ENCODE results near the gene ANKRD29.

Gene ANKRD29

DNA sequence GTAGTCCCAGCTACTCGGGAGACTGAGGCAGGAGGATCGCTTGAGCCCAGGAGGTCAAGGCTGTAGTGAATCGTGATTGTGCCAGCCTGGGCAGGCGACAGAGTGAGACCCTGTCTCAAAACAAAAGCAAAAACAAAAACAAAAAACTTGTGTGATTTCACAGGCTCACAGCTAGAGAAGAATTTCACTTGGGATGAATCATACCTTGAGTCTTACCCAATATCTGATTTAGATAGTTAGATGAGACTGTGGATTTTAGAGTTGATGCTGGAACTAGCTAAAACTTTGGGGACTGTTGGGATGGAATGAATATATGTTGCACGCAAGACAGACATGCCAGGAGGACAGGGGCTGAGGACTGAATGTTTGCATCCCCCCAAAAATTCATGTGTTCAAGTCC lies 4.4 kb downstream of the ANKRD29 start:
- TF ChIP-seq, protein P1, sequence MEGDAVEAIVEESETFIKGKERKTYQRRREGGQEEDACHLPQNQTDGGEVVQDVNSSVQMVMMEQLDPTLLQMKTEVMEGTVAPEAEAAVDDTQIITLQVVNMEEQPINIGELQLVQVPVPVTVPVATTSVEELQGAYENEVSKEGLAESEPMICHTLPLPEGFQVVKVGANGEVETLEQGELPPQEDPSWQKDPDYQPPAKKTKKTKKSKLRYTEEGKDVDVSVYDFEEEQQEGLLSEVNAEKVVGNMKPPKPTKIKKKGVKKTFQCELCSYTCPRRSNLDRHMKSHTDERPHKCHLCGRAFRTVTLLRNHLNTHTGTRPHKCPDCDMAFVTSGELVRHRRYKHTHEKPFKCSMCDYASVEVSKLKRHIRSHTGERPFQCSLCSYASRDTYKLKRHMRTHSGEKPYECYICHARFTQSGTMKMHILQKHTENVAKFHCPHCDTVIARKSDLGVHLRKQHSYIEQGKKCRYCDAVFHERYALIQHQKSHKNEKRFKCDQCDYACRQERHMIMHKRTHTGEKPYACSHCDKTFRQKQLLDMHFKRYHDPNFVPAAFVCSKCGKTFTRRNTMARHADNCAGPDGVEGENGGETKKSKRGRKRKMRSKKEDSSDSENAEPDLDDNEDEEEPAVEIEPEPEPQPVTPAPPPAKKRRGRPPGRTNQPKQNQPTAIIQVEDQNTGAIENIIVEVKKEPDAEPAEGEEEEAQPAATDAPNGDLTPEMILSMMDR (conservative IDR thresholded peaks at IDR 0.05; ENCODE audit: low read length), result no peak
- no peak for TF ChIP-seq EZH2phosphoT487 (IDR thresholded peaks at IDR 0.05; ENCODE audit: borderline replicate concordance)
- Histone ChIP-seq H3K9me3 (ENCODE audit: insufficient read depth, low read depth, low read length) (no peaks in the 10 kb centered on the region), H3K9ac (ENCODE audit: low read depth, low read length, poor library complexity, severe bottlenecking) (no peak overlapping the region), H2AFZ (ENCODE audit: low read length) (no peak overlapping the region), H3K4me1 (ENCODE audit: insufficient read depth, low read length, poor library complexity, severe bottlenecking) (peaks cover 13% of the 10 kb centered on the region), H3K36me3 (ENCODE audit: insufficient read depth, low read length) (no peaks in the 10 kb centered on the region), H3F3A (ENCODE audit: low read depth) (no peaks in the 10 kb centered on the region), H3K27me3 (ENCODE audit: insufficient read depth, low read length, poor library complexity, severe bottlenecking) (peaks cover 16% of the 10 kb centered on the region), H3K9me2 (replicated peaks; ENCODE audit: low read depth, low read length) (no peaks in the 10 kb centered on the region), H3K4me2 (ENCODE audit: low read depth, low read length, poor library complexity, severe bottlenecking) (no peak overlapping the region), H3K4me3 (ENCODE audit: low read length, poor library complexity, severe bottlenecking) (no peak overlapping the region), H4K20me1 (ENCODE audit: insufficient read depth, low read length, poor library complexity, severe bottlenecking) (no peaks in the 10 kb centered on the region), H3K79me2 (ENCODE audit: insufficient read depth, low read length) (no peaks in the 10 kb centered on the region)

DNA sequence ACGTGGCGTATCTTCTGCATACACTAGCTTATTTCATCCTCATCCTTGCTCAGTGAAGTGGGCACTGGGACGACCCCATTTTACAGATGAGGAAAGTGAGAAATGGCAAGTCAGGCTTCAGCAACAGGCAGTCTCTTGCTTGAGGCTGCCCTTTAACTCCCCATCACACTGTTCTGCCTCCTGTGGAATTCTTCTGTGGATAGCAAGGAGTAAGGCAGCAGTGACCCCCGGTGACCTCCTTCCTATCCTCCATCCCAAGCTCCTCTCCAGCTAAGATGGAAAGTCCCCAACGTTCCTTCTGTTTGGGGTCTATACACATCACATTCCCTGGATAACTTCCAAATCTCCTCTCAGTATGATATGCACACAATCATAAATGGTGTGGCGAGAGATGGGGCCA lies 10.5 kb downstream of the ANKRD29 start:
- no peak overlapping the region for H3K4me2 ChIP-seq (ENCODE audit: low read depth, low read length, poor library complexity, severe bottlenecking)
- H3K9me2 ChIP-seq (replicated peaks; ENCODE audit: low read depth, low read length), result no peaks in the 10 kb centered on the region
- H3K4me1 ChIP-seq (ENCODE audit: insufficient read depth, low read length, poor library complexity, severe bottlenecking), result no peaks in the 10 kb centered on the region
- TF ChIP-seq, protein P1 (conservative IDR thresholded peaks at IDR 0.05; ENCODE audit: low read length), result no peak
- TF ChIP-seq EZH2phosphoT487 (IDR thresholded peaks at IDR 0.05; ENCODE audit: borderline replicate concordance), result no peak
- no peaks in the 10 kb centered on the region for H3F3A ChIP-seq (ENCODE audit: low read depth)
- H3K9me3 ChIP-seq (ENCODE audit: insufficient read depth, low read depth, low read length), result no peaks in the 10 kb centered on the region
- H4K20me1 ChIP-seq (ENCODE audit: insufficient read depth, low read length, poor library complexity, severe bottlenecking), result no peaks in the 10 kb centered on the region
- H2AFZ ChIP-seq (ENCODE audit: low read length), result no peak overlapping the region
- H3K79me2 ChIP-seq (ENCODE audit: insufficient read depth, low read length), result no peaks in the 10 kb centered on the region
- H3K9ac ChIP-seq (ENCODE audit: low read depth, low read length, poor library complexity, severe bottlenecking), result no peak overlapping the region
- no peaks in the 10 kb centered on the region for H3K27me3 ChIP-seq (ENCODE audit: insufficient read depth, low read length, poor library complexity, severe bottlenecking)
- no peaks in the 10 kb centered on the region for H3K36me3 ChIP-seq (ENCODE audit: insufficient read depth, low read length)
- no peak overlapping the region for H3K4me3 ChIP-seq (ENCODE audit: low read length, poor library complexity, severe bottlenecking)

DNA sequence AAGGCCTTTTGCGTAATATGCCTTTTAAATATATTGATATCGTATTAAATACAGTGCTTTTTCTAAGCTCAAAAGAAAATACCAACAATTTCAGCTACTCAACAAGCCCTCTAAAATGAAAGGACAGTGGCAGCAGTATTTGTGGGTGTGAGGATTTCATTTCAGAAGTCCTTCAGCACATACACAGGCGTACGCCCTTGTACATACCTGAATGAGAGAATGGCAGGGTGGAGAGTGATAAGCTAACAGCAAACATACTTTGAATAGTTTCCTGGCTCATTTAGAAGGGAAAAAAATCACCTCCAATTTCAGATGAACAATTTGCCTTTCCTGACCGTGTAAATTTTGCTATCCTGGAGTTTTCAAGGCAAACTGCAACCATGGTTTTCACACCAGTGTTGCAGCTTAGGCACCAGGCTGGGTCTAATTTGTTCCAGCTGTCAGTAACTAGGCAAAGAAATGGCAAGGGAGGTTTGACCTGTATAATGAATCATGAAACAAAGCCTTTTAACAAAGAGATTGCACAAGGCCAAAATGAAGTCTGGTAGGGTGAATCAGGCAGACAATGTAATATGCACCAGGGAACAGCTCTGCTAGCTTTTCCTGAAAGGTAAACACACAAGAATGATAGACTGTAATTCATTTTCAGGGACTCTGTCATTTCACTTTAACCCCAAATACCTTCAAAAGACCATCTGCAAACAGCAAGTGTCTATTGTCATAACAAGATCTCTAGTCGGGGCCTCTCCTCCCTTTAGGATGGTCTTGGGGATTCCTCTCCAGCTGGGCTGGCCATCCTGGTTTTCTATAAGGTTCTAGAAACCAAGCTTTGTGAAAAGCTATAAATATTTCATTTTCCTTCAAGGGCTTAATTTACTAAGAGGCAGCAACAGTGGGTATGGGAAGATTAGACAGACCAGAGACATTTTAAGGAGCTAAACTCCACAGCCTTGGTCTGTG lies 11.5 kb downstream of the ANKRD29 start:
- no peaks in the 10 kb centered on the region for H3F3A ChIP-seq (ENCODE audit: low read depth)
- no peaks in the 10 kb centered on the region for H3K9me3 ChIP-seq (ENCODE audit: insufficient read depth, low read depth, low read length)
- no peak overlapping the region for H3K9ac ChIP-seq (ENCODE audit: low read depth, low read length, poor library complexity, severe bottlenecking)
- no peaks in the 10 kb centered on the region for H3K27me3 ChIP-seq (ENCODE audit: insufficient read depth, low read length, poor library complexity, severe bottlenecking)
- H3K4me1 ChIP-seq (ENCODE audit: insufficient read depth, low read length, poor library complexity, severe bottlenecking), result no peaks in the 10 kb centered on the region
- H3K79me2 ChIP-seq (ENCODE audit: insufficient read depth, low read length), result no peaks in the 10 kb centered on the region
- H2AFZ ChIP-seq (ENCODE audit: low read length), result no peak overlapping the region
- no peaks in the 10 kb centered on the region for H3K36me3 ChIP-seq (ENCODE audit: insufficient read depth, low read length)
- H3K4me2 ChIP-seq (ENCODE audit: low read depth, low read length, poor library complexity, severe bottlenecking), result no peak overlapping the region
- H3K4me3 ChIP-seq (ENCODE audit: low read length, poor library complexity, severe bottlenecking), result no peak overlapping the region
- no peak for TF ChIP-seq EZH2phosphoT487 (IDR thresholded peaks at IDR 0.05; ENCODE audit: borderline replicate concordance)
- TF ChIP-seq, protein P1 (conservative IDR thresholded peaks at IDR 0.05; ENCODE audit: low read length), result no peak
- no peaks in the 10 kb centered on the region for H4K20me1 ChIP-seq (ENCODE audit: insufficient read depth, low read length, poor library complexity, severe bottlenecking)
- no peaks in the 10 kb centered on the region for H3K9me2 ChIP-seq (replicated peaks; ENCODE audit: low read depth, low read length)

Measured in Loucy (cell line).